Stimulated activated effector memory CD8-positive, alpha-beta T cell treated with anti-CD3 and anti-CD28 coated beads, Interleukin-12 subunit alpha, Interleukin-12 subunit beta, amount 100 ng/mL, for 72 hours (primary cell): ENCODE measurements around the gene MRI1.
A peak's percentile ranks its signal among the peaks of the same experiment; 100 is the strongest.
"Not testable (repeated sequence)": the region's sequence is repeated elsewhere in the genome, so short reads cannot be mapped to it uniquely, and the experiment has no call there.

Experiments
- ATAC-seq: fragments of 150-1000 bp; cut with Tn5 transposase; 2 replicates; pipeline ENCODE4 v1.10.0; 2021
- DNase-seq, 2 donors: peaks; one replicate each; pipeline ENCODE4 v3.0.0; 2021 to 2022; ENCODE audit warnings: low spot score in 2 of 2
- H3K27ac Mint-ChIP-seq: one replicate; pipeline ENCODE4 v1.8.0; 2022; ENCODE audit warnings: mild to moderate bottlenecking, mixed read lengths
- H3K36me3 Mint-ChIP-seq: one replicate; pipeline ENCODE4 v1.8.0; 2022; ENCODE audit warnings: mild to moderate bottlenecking, mixed read lengths
- H3K4me1 Mint-ChIP-seq: one replicate; pipeline ENCODE4 v1.8.0; 2022; ENCODE audit warnings: mixed read lengths
- H3K4me3 Mint-ChIP-seq: one replicate; pipeline ENCODE4 v1.8.0; 2022; ENCODE audit warnings: mild to moderate bottlenecking, mixed read lengths
- H3K9me3 Mint-ChIP-seq: one replicate; pipeline ENCODE4 v1.8.0; 2022; ENCODE audit warnings: mixed read lengths

Gene MRI1

DNA sequence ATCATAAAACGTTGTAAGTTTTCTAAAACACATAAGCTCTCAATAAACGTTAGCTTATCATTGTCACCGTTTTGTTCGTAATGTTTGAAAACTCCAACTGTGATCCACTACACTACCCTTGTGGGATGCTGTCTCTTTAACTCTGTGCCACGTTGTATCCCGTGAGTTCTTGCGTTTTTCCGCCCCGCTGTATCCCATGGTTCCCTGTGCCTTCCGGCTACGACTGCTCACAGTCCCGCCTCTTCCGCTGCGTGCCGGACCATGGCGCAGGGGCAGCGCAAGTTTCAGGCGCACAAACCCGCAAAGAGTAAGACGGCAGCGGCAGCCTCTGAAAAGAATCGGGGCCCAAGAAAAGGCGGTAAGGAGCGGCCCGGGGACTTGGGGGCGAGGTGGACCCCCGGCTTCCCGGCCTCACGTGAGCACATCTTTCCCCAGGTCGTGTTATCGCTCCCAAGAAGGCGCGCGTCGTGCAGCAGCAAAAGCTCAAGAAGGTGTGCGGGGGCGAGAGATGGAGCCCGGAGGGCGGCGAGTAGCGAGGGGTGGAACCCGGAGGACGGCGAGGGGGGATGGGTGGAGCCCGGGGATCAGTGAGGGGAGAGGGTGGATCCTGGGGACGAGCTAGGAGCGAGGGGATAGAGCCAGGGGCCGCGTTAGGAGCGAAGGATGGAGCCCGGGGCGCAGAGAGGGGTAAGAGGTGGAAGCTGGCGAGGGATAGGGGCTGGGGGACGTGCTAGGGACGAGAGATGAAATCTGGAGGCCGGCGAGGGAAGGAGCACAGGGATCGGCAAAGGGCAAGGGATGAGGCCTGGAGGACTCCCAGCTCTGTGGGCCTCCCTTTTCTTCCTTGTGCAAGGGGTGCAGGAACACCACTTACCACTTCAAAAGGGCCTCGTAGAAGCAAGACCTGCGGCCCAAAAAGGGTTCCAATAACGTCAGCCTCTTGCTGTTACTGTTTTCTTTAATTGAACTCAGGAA is 10.2 kb downstream of the MRI1 start, which contains the start of gene C19orf53:
Gene C19orf53, plus strand, starts transcription at position 240 of the 975 bp plus-strand sequence. Its CDS starts 22 bp downstream, at position 262.
- Mint-ChIP-seq H3K36me3 (peaks cover 76% of the 10 kb centered on the region), H3K9me3 (no peaks in the 10 kb centered on the region), H3K4me3 (peak within 1 kb of the TSS; percentile 99), H3K4me1 (peaks cover 30% of the 10 kb centered on the region), H3K27ac (peak within 1 kb of the TSS; percentile 97)
- ATAC-seq (peak; percentile 99), DNase-seq (peak; percentile 71 to 92)

DNA sequence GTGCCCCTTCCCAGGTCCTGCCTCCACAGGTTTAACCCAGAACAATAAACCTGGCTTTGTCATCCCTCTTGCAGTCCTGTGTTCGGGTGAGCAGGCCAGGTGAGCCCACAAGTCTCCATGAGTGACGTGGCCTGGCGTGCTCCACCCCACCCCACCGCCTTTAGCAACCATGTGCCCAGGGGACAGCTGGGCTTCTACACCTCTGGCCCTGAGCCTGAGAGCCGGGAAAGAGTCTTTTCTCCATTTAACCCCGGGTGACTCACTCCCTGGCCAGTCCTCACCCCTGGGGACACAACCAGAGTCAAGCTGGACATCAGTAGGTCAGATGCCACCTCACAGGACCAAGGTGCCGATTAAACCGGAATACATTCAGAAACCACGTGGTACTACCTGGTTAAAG is 14.1 kb downstream of the MRI1 start:
- H3K4me3 Mint-ChIP-seq: no peak overlapping the region
- DNase-seq: no peak
- H3K4me1 Mint-ChIP-seq: peaks cover 30% of the 10 kb centered on the region
- ATAC-seq: no peak
- H3K9me3 Mint-ChIP-seq: no peaks in the 10 kb centered on the region
- no peak overlapping the region for H3K27ac Mint-ChIP-seq
- H3K36me3 Mint-ChIP-seq: peaks cover 55% of the 10 kb centered on the region

DNA sequence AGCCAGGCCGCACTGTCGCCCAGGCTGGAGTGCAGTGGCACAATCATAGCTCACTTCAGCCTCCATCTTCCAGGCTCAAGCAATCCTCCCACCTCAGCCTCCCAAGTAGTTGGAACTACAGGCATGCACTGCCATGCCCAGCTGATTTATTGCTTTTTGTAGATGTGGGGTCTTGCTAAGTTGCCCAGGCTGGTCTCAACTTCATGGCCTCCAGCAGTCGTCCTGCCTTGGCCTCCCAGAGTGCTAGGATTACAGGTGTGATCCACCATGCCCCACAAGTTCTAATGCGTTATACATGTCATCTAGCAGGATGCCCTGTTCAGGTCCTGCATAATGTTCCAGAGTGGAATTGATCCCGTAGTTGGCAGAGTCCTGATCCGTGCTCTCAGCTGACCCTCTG is 14.5 kb downstream of the MRI1 start:
- no peak for DNase-seq
- Mint-ChIP-seq H3K36me3 (peaks cover 55% of the 10 kb centered on the region), H3K9me3 (no peaks in the 10 kb centered on the region), H3K4me1 (peaks cover 30% of the 10 kb centered on the region), H3K4me3 (no peak overlapping the region), H3K27ac (no peak overlapping the region)
- ATAC-seq: no peak

DNA sequence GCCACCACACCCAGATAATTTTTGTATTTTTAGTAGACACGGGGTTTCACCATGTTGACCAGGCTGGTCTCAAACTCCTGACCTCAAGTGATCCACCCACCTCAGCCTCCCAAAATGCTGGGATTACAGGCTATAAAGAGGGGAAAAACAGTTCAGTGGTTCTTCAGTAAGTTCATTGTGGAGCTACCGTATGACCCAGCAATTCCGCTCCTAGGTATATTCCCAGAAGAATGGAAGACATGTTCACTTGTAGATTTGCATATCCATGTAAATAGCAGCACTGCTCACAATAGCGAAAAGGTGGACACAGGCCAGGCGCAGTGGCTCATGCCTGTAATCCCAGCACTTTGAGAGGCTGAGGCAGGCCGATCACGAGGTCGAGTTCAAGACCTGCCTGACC is 15.5 kb downstream of the MRI1 start:
- Mint-ChIP-seq H3K4me1 (peaks cover 24% of the 10 kb centered on the region), H3K36me3 (peaks cover 47% of the 10 kb centered on the region)
- ATAC-seq, H3K27ac Mint-ChIP-seq, DNase-seq, H3K4me3 Mint-ChIP-seq, H3K9me3 Mint-ChIP-seq: not testable (repeated sequence)

DNA sequence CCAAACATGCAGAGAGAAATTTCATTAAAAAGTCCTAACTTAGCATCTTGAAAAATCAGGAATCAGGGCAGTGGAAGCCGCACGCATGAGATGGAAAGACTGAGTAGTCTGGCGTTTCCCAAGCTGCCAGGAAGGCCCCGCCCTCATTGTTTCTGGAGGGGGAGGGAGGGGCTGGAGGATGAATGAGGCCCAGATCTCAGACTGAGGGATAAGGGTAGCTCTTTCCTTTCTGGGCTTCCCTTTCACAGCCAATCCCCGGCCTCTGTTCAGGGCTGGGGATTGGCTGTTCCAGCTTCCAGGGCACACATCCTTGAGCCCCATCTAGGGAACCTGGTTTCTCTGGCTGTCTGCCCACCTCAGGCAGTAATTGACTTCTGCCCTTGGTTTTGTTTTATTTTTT is 17.2 kb downstream of the MRI1 start:
- no peak overlapping the region for H3K27ac Mint-ChIP-seq
- peaks cover 14% of the 10 kb centered on the region for H3K4me1 Mint-ChIP-seq
- no peaks in the 10 kb centered on the region for H3K9me3 Mint-ChIP-seq
- H3K36me3 Mint-ChIP-seq: peaks cover 30% of the 10 kb centered on the region
- DNase-seq (no peak), ATAC-seq (no peak)
- no peak overlapping the region for H3K4me3 Mint-ChIP-seq

DNA sequence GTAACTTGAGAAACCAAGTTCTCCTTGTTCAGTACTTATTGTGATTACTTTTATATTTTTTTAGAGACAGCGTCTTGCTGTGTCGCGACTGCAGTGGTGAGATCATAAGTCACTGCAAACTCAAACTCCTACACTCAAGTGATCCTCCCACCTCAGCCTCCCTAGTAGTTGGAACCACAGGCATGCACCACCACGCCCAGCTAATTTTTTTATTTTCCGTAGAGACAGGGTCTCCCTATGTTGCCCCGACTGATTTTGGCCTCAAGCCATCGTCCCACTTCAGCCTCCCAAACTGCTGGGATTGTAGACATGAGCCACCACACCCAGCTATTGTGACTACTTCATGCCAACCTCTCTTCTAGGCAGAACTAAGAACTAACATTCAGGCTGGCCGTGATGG is 18.2 kb downstream of the MRI1 start:
- Mint-ChIP-seq H3K4me3 (no peak overlapping the region), H3K27ac (no peak overlapping the region), H3K4me1 (peaks cover 14% of the 10 kb centered on the region), H3K36me3 (peaks cover 24% of the 10 kb centered on the region), H3K9me3 (no peaks in the 10 kb centered on the region)
- ATAC-seq (no peak), DNase-seq (no peak)

DNA sequence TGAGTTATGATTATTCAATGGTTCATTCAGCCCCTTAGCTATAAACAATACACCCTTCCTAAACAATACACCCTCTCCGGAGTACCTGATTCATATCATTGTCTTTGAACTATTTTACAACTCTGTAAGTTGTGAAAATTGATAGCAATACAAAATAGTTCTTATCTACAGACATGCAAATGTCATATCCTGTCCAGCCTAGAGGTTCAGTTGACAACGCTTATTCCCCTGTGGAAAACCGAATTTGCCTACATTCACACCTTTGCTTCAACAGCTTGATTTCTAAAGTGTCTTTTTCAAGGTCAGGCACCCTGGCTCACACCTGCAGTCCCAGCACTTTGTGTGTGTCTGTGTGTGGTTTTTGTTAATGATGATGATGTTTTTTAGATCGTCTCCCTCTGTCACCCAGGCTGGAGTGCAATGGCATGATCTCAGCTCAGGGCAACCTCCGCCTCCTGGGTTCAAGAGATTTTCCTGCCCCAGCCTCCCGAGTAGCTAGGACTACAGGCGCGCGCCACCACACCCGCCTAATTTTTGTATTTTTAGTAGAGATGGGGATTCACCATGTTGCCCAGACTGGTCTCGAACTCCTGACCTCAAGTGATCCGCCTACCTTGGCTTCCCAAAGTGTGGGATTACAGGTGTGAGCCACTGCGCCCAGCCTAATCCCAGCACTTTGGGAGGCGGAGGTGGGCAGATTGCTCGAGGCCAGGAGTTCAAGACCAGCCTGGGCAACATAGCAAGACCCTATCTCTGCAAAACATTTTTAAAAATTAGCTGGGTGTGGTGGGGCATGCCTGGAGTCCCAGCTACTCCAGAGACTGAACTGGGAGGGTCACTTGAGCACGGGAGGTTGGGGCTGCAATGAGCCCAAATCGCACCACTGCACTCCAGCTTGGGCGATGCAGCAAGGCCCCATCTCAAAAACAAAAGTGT is 19.5 kb downstream of the MRI1 start:
- Mint-ChIP-seq H3K4me1 (peaks cover 22% of the 10 kb centered on the region), H3K4me3 (no peak overlapping the region), H3K27ac (no peak overlapping the region), H3K36me3 (peaks cover 14% of the 10 kb centered on the region), H3K9me3 (no peaks in the 10 kb centered on the region)
- ATAC-seq (no peak), DNase-seq (no peak)

DNA sequence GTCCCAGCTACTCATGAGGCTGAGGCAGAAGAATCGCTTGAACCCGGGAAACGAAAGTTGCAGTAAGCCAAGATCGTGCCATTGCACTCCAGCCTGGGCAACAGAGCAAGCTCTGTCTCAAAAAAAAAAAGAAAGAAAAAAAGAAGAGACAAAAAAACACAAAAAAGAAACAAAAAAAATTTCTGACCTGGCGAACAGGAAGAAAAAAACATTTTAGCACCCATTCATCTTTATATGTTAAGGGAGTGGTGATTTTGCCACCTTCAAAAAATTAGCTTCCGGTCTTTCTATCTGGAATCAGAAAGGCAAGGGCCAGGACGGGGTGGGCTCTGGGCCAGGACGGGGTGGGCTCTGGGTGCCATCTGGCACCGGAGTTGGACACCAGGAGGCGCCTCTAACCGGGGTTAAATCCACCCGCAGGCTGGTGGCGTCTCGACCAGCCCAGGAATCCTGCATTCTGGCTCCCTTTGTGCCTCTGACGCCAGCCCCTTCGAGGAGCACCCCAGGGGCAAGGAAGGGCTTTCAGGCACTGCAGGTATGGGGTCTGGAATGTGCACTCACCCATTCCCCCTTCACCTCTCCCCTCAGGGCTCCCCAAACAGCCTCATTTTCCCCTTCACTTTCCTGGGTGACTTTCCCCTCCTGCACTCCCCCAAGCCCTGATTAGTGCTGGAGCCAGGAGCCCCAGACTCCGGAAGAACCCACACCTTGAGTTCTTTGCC is 20.6 kb downstream of the MRI1 start:
- DNase-seq (peak; percentile 57 to 84), ATAC-seq (peak; percentile 90)
- Mint-ChIP-seq H3K4me3 (peak overlapping the region; percentile 55), H3K9me3 (no peaks in the 10 kb centered on the region), H3K27ac (peak overlapping the region; percentile 85), H3K4me1 (peaks cover 27% of the 10 kb centered on the region), H3K36me3 (peaks cover 4% of the 10 kb centered on the region)

DNA sequence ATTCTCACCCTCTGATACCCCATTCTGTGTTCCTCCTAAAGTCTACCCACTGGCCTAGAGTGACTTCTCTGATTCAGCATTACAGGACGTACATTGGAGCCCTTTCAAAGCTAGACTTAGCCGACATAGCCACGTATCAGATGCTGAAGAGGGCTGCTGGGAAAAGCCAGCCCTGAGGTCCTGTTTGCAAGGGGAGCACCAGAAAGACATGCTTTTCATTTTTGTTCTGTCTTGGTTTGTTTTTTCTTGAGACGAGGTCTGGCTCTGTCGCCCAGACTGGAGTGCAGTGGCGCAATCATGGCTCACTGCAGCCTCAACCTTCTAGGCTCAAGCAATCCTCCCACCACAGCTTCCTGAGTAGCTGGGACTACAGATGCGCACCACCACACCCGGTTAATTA is 24.7 kb downstream of the MRI1 start:
- H3K4me1 Mint-ChIP-seq: peaks cover 35% of the 10 kb centered on the region
- peak overlapping the region; percentile 82 for H3K4me3 Mint-ChIP-seq
- DNase-seq (no peak), ATAC-seq (no peak)
- peak overlapping the region; percentile 98 for H3K27ac Mint-ChIP-seq
- H3K9me3 Mint-ChIP-seq: no peaks in the 10 kb centered on the region
- peaks cover 6% of the 10 kb centered on the region for H3K36me3 Mint-ChIP-seq

DNA sequence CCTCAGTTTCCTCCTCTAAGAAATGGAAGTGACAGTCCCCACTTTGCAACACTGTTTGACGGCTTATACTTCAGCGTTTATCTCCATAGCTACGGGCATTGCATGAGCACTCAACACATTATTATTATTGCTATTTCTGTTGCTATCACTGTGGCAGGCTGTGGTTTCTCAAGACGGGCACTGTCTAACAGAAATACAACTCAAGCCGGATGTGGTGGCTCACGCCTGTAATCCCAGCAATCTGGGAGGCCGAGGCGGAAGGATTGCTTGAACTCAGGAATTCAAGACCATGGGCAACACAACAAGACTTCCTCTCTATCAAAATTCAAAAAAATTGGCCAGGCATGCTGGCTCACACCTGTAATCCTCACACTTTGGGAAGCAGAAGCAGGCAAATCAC is 26.0 kb downstream of the MRI1 start:
- H3K4me3 Mint-ChIP-seq: peak overlapping the region; percentile 47
- DNase-seq (peak in 1 of 2 donors; percentile 57), ATAC-seq (no peak)
- H3K36me3 Mint-ChIP-seq: peaks cover 11% of the 10 kb centered on the region
- H3K4me1 Mint-ChIP-seq: peaks cover 38% of the 10 kb centered on the region
- no peaks in the 10 kb centered on the region for H3K9me3 Mint-ChIP-seq
- H3K27ac Mint-ChIP-seq: peak overlapping the region; percentile 91

DNA sequence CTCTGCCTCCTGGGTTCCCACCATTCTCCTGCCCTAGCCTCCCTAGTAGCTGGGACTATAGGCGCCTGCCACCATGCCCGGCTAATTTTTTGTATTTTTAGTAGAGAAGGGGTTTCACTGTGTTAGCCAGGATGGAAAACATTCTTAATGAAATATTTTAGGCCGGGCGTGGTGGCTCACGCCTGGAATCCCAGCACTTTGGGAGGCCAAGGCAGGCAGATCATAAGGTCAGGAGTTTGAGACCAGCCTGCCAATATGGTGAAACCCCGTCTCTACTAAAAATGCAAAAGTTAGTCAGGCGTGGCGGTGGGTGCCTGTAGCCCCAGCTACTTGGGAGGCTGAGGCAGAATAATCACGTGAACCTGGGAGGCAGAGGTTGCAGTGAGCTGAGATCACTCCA is 29.0 kb downstream of the MRI1 start:
- H3K4me1 Mint-ChIP-seq: peaks cover 41% of the 10 kb centered on the region
- H3K27ac Mint-ChIP-seq: not testable (repeated sequence)

DNA sequence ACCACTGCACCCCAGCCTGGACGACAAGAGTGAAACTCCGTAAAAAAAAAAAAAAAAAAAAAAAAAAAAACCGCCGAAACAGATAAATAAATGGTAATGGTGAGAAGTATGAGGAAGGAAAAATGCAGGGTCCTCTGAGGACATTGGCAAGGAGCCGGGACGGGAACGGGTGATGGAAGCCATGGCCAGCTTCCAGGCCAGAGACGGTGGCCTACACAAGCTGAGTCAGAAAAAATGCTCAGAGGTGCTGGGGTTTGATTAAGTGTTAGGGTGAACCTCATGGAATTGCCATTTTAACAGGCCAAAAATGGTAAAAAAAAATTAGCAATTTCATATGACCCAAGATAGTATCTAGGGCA is 30.1 kb downstream of the MRI1 start:
- H3K4me3 Mint-ChIP-seq: peak overlapping the region; percentile 99
- peak overlapping the region; percentile 94 for H3K27ac Mint-ChIP-seq
- ATAC-seq (no peak), DNase-seq (no peak)
- H3K36me3 Mint-ChIP-seq: peaks cover 11% of the 10 kb centered on the region
- no peaks in the 10 kb centered on the region for H3K9me3 Mint-ChIP-seq
- H3K4me1 Mint-ChIP-seq: peaks cover 33% of the 10 kb centered on the region

More for the DNA sequence above, 29.0 kb downstream of the MRI1 start:
- Mint-ChIP-seq H3K4me3 (peak overlapping the region; percentile 99), H3K36me3 (peaks cover 11% of the 10 kb centered on the region)
- not testable (repeated sequence) for DNase-seq, ATAC-seq, H3K9me3 Mint-ChIP-seq

DNA sequence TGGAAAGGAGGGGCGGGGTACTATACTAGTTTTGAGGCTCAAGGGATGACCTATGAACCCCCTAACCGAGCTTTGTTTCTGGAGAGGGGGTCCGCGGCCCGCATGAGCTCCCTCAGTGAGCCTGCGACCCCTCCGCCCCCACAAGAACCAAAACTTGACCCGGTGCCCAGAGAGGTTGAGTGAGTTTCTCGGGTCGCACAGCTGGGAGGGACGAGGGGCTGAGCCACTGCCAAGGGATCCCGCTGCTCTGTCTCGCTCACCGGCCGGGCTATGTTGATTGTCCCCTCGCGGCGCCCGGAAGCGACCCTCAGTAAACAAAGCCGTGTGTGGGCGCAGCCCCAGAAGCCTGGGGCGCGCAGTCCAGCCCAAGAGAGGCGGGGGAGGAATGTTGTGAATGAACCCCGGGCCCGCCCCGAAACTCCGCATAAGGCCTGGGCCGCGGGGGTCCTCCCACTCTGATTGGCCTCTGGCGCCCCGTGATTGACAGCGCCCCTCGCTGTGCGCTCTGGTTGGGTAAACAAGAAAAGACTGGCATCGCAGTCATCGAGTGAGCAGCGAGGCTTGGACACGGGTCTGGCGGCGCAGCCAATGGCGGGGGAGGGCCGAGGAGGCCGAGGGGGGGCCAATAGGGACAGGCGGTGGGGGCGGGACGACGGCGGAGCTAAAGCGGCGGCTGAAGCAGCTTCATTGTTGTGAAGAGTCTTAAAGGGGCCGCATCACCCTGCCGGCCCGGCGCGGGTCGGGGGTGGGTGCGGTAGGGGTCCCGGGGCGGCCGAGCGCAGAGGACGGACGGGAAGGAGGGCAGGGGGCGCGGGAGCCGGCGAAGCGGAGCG is 30.7 kb downstream of the MRI1 start, which contains the start of gene ZSWIM4:
Gene ZSWIM4, plus strand, starts transcription at position 687 of the 833 bp plus-strand sequence. CDS start 206 bp downstream, outside the sequence.
- peaks cover 31% of the 10 kb centered on the region for H3K4me1 Mint-ChIP-seq
- H3K27ac Mint-ChIP-seq: peak within 1 kb of the TSS; percentile 94

More for the DNA sequence above, 30.7 kb downstream of the MRI1 start, which contains the start of gene ZSWIM4:
- DNase-seq (peak; percentile 83 to 96), ATAC-seq (peak; percentile 99)
- Mint-ChIP-seq H3K36me3 (peaks cover 10% of the 10 kb centered on the region), H3K9me3 (no peaks in the 10 kb centered on the region), H3K4me3 (peak within 1 kb of the TSS; percentile 99)
